COLO829 (cell line): ENCODE results near the gene AUP1.
"Not testable (repeated sequence)": the region's sequence is repeated elsewhere in the genome, so short reads cannot be mapped to it uniquely, and the experiment has no call there.

Source experiments
- DNase-seq: peaks from one replicate; pipeline ENCODE4 v3.0.0; 2012; ENCODE audit warnings: low spot score

AUP1 gene

GRCh38 chr2:74529357-74530238, at the start of gene AUP1, which contains the start of gene HTRA2:
AUP1 (minus strand) TSS chr2:74529706; CDS start chr2:74529629, 77 bp downstream.
HTRA2 (plus strand) TSS chr2:74529933; CDS start chr2:74530007, 74 bp downstream.
- DNase-seq = peak; percentile 98

GRCh38 chr2:74578408-74578807, 48.9 kb upstream of the AUP1 start:
- no peak for DNase-seq

GRCh38 chr2:74577448-74577847, 47.9 kb upstream of the AUP1 start:
- DNase-seq = no peak

- DNase-seq = no peak
These were observed 47.3 kb upstream of the AUP1 start for GRCh38 chr2:74576863-74577229.

- DNase-seq = no peak
These were observed 46.8 kb upstream of the AUP1 start for GRCh38 chr2:74576211-74576862.

- DNase-seq = no peak
These were observed 45.8 kb upstream of the AUP1 start for GRCh38 chr2:74575320-74575719.

GRCh38 chr2:74573747-74574562, 44.4 kb upstream of the AUP1 start:
- DNase-seq = peak; percentile 96

- DNase-seq = no peak
These were observed 42.8 kb upstream of the AUP1 start for GRCh38 chr2:74572178-74572925.

GRCh38 chr2:74571058-74571457, 41.6 kb upstream of the AUP1 start:
- DNase-seq = no peak

GRCh38 chr2:74569686-74570085, 40.2 kb upstream of the AUP1 start:
- no peak for DNase-seq

- DNase-seq = no peak
These were observed 38.4 kb upstream of the AUP1 start for GRCh38 chr2:74567881-74568280.

- DNase-seq = peak; percentile 73
These were observed 37.2 kb upstream of the AUP1 start for GRCh38 chr2:74566754-74567085.

- no peak for DNase-seq
These were observed 36.7 kb upstream of the AUP1 start for GRCh38 chr2:74566076-74566753.

GRCh38 chr2:74564222-74564621, 34.7 kb upstream of the AUP1 start:
- no peak for DNase-seq

GRCh38 chr2:74562126-74562775, 32.7 kb upstream of the AUP1 start:
- DNase-seq = no peak

GRCh38 chr2:74561022-74561421, 31.5 kb upstream of the AUP1 start:
- not testable (repeated sequence) for DNase-seq

GRCh38 chr2:74560591-74560990, 31.1 kb upstream of the AUP1 start:
- no peak for DNase-seq

GRCh38 chr2:74559912-74560311, 30.4 kb upstream of the AUP1 start:
- no peak for DNase-seq

GRCh38 chr2:74558284-74559230, 29.1 kb upstream of the AUP1 start:
- DNase-seq = no peak
